Lung (tissue), 16 donors: Measurements from ENCODE around the gene ADO. TPM values are rescaled to one million over a fixed set of nuclear protein-coding genes. Genes with fewer than 3 reads are reported as not detected.

Experiments
- ATAC-seq: fragments of 200-7000 bp; cut with Tn5 transposase; one replicate; pipeline ENCODE4 v1.9.1; 2020; ENCODE audit warnings: moderate number of reproducible peaks; ENCODE audit not compliant: insufficient read depth, low FRiP score
- DNase-seq, 3 donors: peaks; one replicate each; pipeline ENCODE4 v3.0.0-alpha.2; 2013 to 2017
- H3K27ac ChIP-seq, 2 donors: one replicate each; pipeline ENCODE4 v1.5.1; 2013; ENCODE audit warnings: mild to moderate bottlenecking in 2 of 2, moderate library complexity in 2 of 2, control low read depth in 1 of 2, inconsistent platforms in 1 of 2, low read depth in 1 of 2, low read length in 1 of 2
- H3K27me3 ChIP-seq, 3 donors: one replicate each; pipeline ENCODE4 v1.5.1; 2013; ENCODE audit warnings: low read length in 2 of 3; ENCODE audit not compliant: control insufficient read depth in 3 of 3, insufficient read depth in 3 of 3
- H3K36me3 ChIP-seq, 4 donors: one replicate each; pipeline ENCODE4 v1.5.1; 2013; ENCODE audit warnings: low read length in 4 of 4, mild to moderate bottlenecking in 1 of 4, moderate library complexity in 1 of 4; ENCODE audit not compliant: control insufficient read depth in 4 of 4, insufficient read depth in 4 of 4
- H3K4me1 ChIP-seq, 5 donors: one replicate each; pipeline ENCODE4 v1.5.1; 2013; ENCODE audit warnings: low read length in 5 of 5, mild to moderate bottlenecking in 2 of 5, moderate library complexity in 1 of 5; ENCODE audit not compliant: control insufficient read depth in 5 of 5, insufficient read depth in 5 of 5
- H3K4me3 ChIP-seq: one replicate; pipeline ENCODE4 v1.5.1; 2013; ENCODE audit warnings: mild to moderate bottlenecking, control low read depth, moderate library complexity
- H3K9ac ChIP-seq, 2 donors: one replicate each; pipeline ENCODE4 v1.5.1; 2013; ENCODE audit warnings: low read length in 2 of 2, control low read depth in 1 of 2; ENCODE audit not compliant: insufficient read depth in 1 of 2
- H3K9me3 ChIP-seq, 4 donors: one replicate each; pipeline ENCODE4 v1.5.1; 2013; ENCODE audit warnings: low read length in 3 of 4, mild to moderate bottlenecking in 1 of 4, moderate library complexity in 1 of 4; ENCODE audit not compliant: control insufficient read depth in 4 of 4, insufficient read depth in 3 of 4
- WGBS, 2 donors: extraction: QIAGEN DNeasy Blood & Tissue Kit; methylation state at CpG; one replicate each; pipeline ENCODE4 v1.1.7; 2013; 5-methylcytosine and 5-hydroxymethylcytosine counted together
- long read RNA-seq, 5 donors: transcript quantifications; one replicate each; lab custom pipeline, GENCODE V29; 2026
- polyA plus RNA-seq, 2 donors: library from polyadenylated mRNA; stranded (reverse); fragments of 200-250 nt; gene quantifications; one replicate each; pipeline ENCODE4 v1.2.1, GENCODE V29; 2013
- total RNA-seq, 2 donors: library from RNA; depleted of rRNA in 1 of 2; stranded (reverse); fragments of >200 nt in 1 of 2; gene quantifications; one replicate each; pipeline ENCODE4 v1.2.1, GENCODE V29; 2014 to 2021
- TF ChIP-seq, protein P1 (sequence below): IDR thresholded peaks from 2 replicates; pipeline ENCODE4 v1.5.1; 2012; ENCODE audit warnings: mild to moderate bottlenecking; ENCODE audit errors: control extremely low read depth, extremely low read depth
- donor health status: control.
- donor health status: control.
- donor health status: Bipolar disorder and iron deficiency.
- donor health status: healthy.
- donor health status: DM: yes; HTN: yes; CAD: no.

The ADO gene
- total RNA-seq (10 to 100 TPM; 13.7 to 16.9 TPM), polyA plus RNA-seq (10 to 100 TPM in 1 of 2 donors, 1 to 10 TPM in 1; 7.4 to 10.2 TPM)
- long read RNA-seq, donor 1, transcript ADO-201 (1 exons, 3,627 nt): major isoform, 40 of 40 reads
- long read RNA-seq, donor 1, partial matches to known transcripts: 0 of 40 reads
- long read RNA-seq, donor 1, other reads (novel, unspliced or antisense): 0 of 40 reads
- long read RNA-seq, donor 2, transcript ADO-201 (1 exons, 3,627 nt): major isoform, 17 of 17 reads
- long read RNA-seq, donor 2, partial matches to known transcripts: 0 of 17 reads
- long read RNA-seq, donor 2, other reads (novel, unspliced or antisense): 0 of 17 reads
- long read RNA-seq, donor 3, transcript ADO-201 (1 exons, 3,627 nt): major isoform, 21 of 21 reads
- long read RNA-seq, donor 3, partial matches to known transcripts: 0 of 21 reads
- long read RNA-seq, donor 3, other reads (novel, unspliced or antisense): 0 of 21 reads
- long read RNA-seq, donor 4, transcript ADO-201 (1 exons, 3,627 nt): major isoform, 9 of 9 reads
- long read RNA-seq, donor 4, partial matches to known transcripts: 0 of 9 reads
- long read RNA-seq, donor 4, other reads (novel, unspliced or antisense): 0 of 9 reads
- long read RNA-seq, donor 5, transcript ADO-201 (1 exons, 3,627 nt): major isoform, 34 of 34 reads
- long read RNA-seq, donor 5, partial matches to known transcripts: 0 of 34 reads
- long read RNA-seq, donor 5, other reads (novel, unspliced or antisense): 0 of 34 reads

- Histone ChIP-seq H3K9me3 (no peaks in the 10 kb centered on the region), H3K9ac (peak within 1 kb of the TSS; percentile 78 to 98), H3K4me3 (peak within 1 kb of the TSS; percentile 93), H3K27me3 (no peaks in the 10 kb centered on the region), H3K4me1 (peaks cover 3 to 37% (median 11%) of the 10 kb centered on the region in 5 donors), H3K27ac (peak within 1 kb of the TSS; percentile 95 to 99), H3K36me3 (peaks cover 0 to 14% (median 3%) of the 10 kb centered on the region in 4 donors)
- ATAC-seq: peak; percentile 91
- TF ChIP-seq, protein P1, sequence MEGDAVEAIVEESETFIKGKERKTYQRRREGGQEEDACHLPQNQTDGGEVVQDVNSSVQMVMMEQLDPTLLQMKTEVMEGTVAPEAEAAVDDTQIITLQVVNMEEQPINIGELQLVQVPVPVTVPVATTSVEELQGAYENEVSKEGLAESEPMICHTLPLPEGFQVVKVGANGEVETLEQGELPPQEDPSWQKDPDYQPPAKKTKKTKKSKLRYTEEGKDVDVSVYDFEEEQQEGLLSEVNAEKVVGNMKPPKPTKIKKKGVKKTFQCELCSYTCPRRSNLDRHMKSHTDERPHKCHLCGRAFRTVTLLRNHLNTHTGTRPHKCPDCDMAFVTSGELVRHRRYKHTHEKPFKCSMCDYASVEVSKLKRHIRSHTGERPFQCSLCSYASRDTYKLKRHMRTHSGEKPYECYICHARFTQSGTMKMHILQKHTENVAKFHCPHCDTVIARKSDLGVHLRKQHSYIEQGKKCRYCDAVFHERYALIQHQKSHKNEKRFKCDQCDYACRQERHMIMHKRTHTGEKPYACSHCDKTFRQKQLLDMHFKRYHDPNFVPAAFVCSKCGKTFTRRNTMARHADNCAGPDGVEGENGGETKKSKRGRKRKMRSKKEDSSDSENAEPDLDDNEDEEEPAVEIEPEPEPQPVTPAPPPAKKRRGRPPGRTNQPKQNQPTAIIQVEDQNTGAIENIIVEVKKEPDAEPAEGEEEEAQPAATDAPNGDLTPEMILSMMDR: no peak
- 0 to 1% methylated on average over 69 to 87 of the region's 87 CpGs for WGBS, 2 donors
- peak; percentile 86 to 97 (median 96) for DNase-seq
Measured at GRCh38 chr10:62804356-62805230, at the start of gene ADO. ADO (plus strand) TSS chr10:62804720; CDS start chr10:62805060, 340 bp downstream.

DNA sequence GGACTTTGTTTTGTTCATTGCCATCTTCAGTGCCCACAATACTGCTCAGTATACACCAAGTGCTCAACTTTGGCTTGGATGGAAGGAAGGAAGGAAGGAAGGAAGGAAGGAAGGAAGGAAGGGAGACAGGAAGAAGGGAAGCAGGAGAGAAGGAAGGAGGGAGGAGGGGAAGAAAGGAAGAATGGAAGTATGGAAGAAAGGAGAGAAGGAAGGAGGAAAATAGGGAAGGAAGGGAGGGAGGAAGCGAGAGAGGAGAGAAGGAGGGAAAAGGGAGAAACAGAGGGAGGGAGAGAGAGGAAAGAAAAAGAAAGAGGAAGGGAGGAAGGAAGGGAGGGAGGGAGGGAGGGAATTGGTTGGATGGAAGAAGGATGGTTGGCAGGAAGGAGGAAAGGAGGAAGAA is 49.6 kb upstream of the ADO start:
- 94 to 100% methylated on average over 1 of the region's 1 CpG for WGBS, 2 donors
- H3K4me1 ChIP-seq: no peaks in the 10 kb centered on the region
- TF ChIP-seq, protein P1: no peak
- H3K9ac ChIP-seq: no peak overlapping the region
- no peak for ATAC-seq
- H3K27ac ChIP-seq: no peak overlapping the region
- no peak overlapping the region for H3K4me3 ChIP-seq
- DNase-seq: no peak
- no peaks in the 10 kb centered on the region for H3K36me3 ChIP-seq
- H3K27me3 ChIP-seq: no peaks in the 10 kb centered on the region
- no peaks in the 10 kb centered on the region for H3K9me3 ChIP-seq

DNA sequence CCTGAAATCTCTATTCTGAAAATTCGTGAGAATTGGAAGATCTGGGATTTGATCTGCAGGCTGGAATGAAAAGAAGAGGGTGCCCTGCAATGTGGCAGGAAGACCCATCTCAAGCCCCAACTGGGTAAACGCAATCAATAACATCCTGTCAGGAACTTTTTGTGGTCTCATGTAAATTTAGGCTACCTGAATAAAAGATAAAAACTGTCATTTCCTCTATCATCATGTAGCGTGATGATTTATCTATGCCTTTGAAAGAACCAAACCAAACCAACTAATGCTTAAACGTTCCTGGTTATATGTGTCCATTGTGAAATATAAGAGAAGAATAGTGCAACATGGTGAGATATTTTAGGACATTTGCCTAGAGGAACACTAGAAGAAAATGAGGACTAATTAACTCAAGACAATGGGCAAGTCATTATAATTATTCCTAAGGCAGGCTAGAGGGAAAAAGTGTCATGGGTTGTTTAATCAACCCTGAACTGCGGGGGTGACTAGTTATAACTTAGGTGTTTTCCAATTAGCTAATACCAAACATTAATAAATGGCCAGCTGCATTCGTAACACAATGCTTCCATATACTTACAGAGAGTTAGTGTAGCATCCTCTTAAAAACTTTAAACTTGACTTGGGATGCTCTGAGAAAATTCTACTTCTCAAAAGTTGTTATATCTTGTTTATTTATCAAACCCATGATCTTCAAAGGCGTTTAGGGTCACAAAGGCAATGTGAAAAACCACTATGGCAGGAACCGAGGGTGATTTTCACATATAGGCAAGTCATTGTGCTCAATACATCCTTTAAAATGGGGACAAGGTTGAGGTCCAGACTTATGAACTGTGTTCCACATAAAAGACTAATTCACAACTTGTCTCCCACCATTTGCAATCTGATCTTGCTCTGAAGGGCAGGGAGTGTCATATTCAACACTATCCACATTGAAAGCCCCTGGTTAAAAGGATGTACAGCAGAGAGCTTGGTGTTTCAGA is 48.6 kb upstream of the ADO start:
- TF ChIP-seq, protein P1: no peak
- Histone ChIP-seq H3K36me3 (no peaks in the 10 kb centered on the region), H3K27me3 (no peaks in the 10 kb centered on the region), H3K27ac (no peak overlapping the region), H3K4me3 (no peak overlapping the region), H3K9ac (no peak overlapping the region), H3K4me1 (peaks cover 0 to 2% (median 0%) of the 10 kb centered on the region in 5 donors), H3K9me3 (no peaks in the 10 kb centered on the region)
- DNase-seq (no peak), ATAC-seq (no peak)
- 64 to 68% methylated on average over 8 of the region's 8 CpGs for WGBS, 2 donors
